Body of pancreas (tissue), 4 donors: ENCODE measurements around the gene RGS13. TPM values are rescaled to one million over a fixed set of nuclear protein-coding genes. Genes with fewer than 3 reads are reported as not detected.
"Not testable (repeated sequence)": the region's sequence is repeated elsewhere in the genome, so short reads cannot be mapped to it uniquely, and the experiment has no call there.

Experiments used
- ATAC-seq: fragments of 150-250 bp; one replicate; pipeline ENCODE4 v1.9.1; 2016
- DNase-seq, 4 donors: peaks; one replicate each; pipeline ENCODE4 v3.0.0-alpha.2; 2019
- H3K27ac ChIP-seq, 4 donors: fragments of 200-600 bp; sonication (generic); 1 replicate in 3 of 4; 2 replicates in 1 of 4; pipeline versions ENCODE4 v1.5.1 to v1.6.1; 2016 to 2019; ENCODE audit warnings: mild to moderate bottlenecking in 1 of 4, mixed read lengths in 1 of 4, moderate library complexity in 1 of 4
- H3K27me3 ChIP-seq, 2 donors: fragments of 200-600 bp; sonication (generic); one replicate each; pipeline ENCODE4 v1.6.0; 2016; ENCODE audit warnings: mild to moderate bottlenecking in 1 of 2
- H3K36me3 ChIP-seq, 2 donors: fragments of 200-600 bp; sonication (generic); replicated peaks in 1 of 2; 2 replicates each; pipeline ENCODE4 v1.5.1; 2016; ENCODE audit warnings: low read depth in 2 of 2; ENCODE audit not compliant: insufficient read depth in 1 of 2
- H3K4me1 ChIP-seq: fragments of 200-600 bp; sonication (generic); one replicate; pipeline ENCODE4 v1.6.0; 2016
- H3K4me3 ChIP-seq, 2 donors: fragments of 200-600 bp; sonication (generic); 1 replicate in 1 of 2; 2 replicates in 1 of 2; pipeline ENCODE4 v1.5.1; 2016 to 2019
- H3K9me3 ChIP-seq, 3 donors: fragments of 200-600 bp; sonication (generic); 1 replicate in 2 of 3; 2 replicates in 1 of 3; pipeline ENCODE4 v1.5.1; 2016
- POLR2A ChIP-seq, 3 donors: fragments of 450-650 bp; IDR thresholded peaks; one replicate each; pipeline ENCODE4 v1.6.1; 2016; ENCODE audit warnings: antibody characterized with exemption in 3 of 3, mild to moderate bottlenecking in 2 of 3
- WGBS, 2 donors: methylation state at CpG; one replicate each; pipeline ENCODE4 v1.1.5; 2017; 5-methylcytosine and 5-hydroxymethylcytosine counted together
- intact Hi-C: fragments of 100-400 bp; cut with DNase I; formaldehyde crosslinking; loops from one replicate; pipeline ENCODE4 v1.15.1; 2023
- total RNA-seq, 2 donors: library from RNA; depleted of rRNA; stranded (reverse); fragments of >200 nt; gene quantifications; one replicate each; pipeline ENCODE4 v1.1.0, GENCODE V29; 2016
- TF ChIP-seq, protein P1 (sequence below), 7 experiments: fragments of 450-650 bp in 4 of 7; fragments of 200-600 bp in 3 of 7; sonication (generic) in 3 of 7; IDR thresholded peaks; one replicate each; pipeline ENCODE4 v1.5.1; 2016 to 2019; ENCODE audit warnings: antibody characterized with exemption in 7 of 7

The RGS13 gene
- total RNA-seq, 2 donors from 2014 or later: 4.9 TPM; not detected in 1

DNA sequence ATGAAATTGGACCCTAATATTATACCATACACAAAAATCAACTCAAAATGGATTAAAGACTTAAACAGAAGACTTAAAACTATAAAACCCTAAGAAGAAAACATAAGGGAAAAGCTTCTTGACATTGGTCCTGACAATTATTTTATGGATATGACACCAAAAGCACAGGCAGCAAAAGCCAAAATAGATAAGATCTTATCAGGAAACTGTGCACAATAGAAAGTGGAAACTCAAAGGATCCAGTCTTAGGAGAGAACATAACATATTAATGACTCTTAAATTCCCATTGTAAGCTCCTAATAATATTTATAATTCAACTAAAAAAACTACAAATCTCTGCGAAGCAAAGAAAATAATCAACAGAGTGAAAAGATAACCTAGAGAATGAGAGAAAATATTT lies 39.8 kb downstream of the RGS13 start:
- TF ChIP-seq, protein P1, sequence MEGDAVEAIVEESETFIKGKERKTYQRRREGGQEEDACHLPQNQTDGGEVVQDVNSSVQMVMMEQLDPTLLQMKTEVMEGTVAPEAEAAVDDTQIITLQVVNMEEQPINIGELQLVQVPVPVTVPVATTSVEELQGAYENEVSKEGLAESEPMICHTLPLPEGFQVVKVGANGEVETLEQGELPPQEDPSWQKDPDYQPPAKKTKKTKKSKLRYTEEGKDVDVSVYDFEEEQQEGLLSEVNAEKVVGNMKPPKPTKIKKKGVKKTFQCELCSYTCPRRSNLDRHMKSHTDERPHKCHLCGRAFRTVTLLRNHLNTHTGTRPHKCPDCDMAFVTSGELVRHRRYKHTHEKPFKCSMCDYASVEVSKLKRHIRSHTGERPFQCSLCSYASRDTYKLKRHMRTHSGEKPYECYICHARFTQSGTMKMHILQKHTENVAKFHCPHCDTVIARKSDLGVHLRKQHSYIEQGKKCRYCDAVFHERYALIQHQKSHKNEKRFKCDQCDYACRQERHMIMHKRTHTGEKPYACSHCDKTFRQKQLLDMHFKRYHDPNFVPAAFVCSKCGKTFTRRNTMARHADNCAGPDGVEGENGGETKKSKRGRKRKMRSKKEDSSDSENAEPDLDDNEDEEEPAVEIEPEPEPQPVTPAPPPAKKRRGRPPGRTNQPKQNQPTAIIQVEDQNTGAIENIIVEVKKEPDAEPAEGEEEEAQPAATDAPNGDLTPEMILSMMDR (IDR thresholded peaks at IDR 0.05): no peak
- TF ChIP-seq POLR2A (IDR thresholded peaks at IDR 0.05): no peak
- H3K27ac ChIP-seq: no peak overlapping the region
- 39 to 59% methylated on average over 1 of the region's 1 CpG for WGBS, 2 donors
- H3K36me3 ChIP-seq: no peaks in the 10 kb centered on the region
- intact Hi-C loops: no loop called here
- H3K4me1 ChIP-seq: no peaks in the 10 kb centered on the region
- DNase-seq (no peak), ATAC-seq (no peak)
- H3K27me3 ChIP-seq: no peaks in the 10 kb centered on the region
- no peak overlapping the region for H3K4me3 ChIP-seq
- H3K9me3 ChIP-seq: no peaks in the 10 kb centered on the region

DNA sequence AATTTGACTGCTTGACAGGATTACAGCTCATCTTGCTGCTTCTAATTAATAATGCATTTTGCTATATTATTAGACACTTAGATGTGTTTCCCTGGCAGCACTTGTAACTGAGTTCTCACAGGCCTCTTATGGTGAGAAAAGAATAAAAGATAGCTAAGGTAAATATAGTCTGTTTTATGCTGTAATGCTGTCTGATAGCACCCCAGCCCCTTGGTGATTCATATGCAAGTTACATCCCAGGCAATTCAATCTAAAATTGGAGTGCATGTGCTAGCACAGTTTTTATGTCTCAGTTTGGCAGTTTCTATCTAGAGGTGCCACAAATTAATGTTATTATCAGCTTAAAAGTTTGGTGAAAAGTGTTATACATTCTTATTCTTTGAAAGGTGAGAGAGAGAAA lies 42.2 kb downstream of the RGS13 start:
- H3K27me3 ChIP-seq: no peaks in the 10 kb centered on the region
- TF ChIP-seq, protein P1 (IDR thresholded peaks at IDR 0.05): no peak
- no peak for TF ChIP-seq POLR2A (IDR thresholded peaks at IDR 0.05)
- no peaks in the 10 kb centered on the region for H3K9me3 ChIP-seq
- intact Hi-C loops: no loop called here
- H3K36me3 ChIP-seq: no peaks in the 10 kb centered on the region
- ATAC-seq (no peak), DNase-seq (no peak)
- H3K27ac ChIP-seq: no peak overlapping the region
- no peak overlapping the region for H3K4me3 ChIP-seq
- no peaks in the 10 kb centered on the region for H3K4me1 ChIP-seq

DNA sequence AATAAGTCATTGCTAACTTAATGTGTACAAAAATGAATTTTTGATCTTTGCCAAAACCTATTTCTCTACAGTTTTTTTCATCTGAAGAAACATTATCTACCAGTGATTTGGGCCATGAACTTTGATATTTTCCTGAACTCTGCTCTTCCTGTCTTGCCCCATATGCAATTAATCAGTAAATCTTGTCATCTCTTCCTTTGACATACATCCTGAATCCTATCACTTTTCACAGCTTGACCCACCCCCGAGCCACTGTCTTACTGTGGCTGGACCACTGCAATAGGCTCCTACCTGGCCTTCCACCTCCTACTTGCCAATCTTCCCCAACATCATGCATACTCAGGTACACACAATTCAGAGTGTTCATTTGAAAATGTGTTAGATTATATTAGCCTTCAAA lies 46.4 kb downstream of the RGS13 start:
- ATAC-seq (no peak), DNase-seq (no peak)
- Histone ChIP-seq H3K4me3 (no peak overlapping the region), H3K27me3 (no peaks in the 10 kb centered on the region), H3K9me3 (no peaks in the 10 kb centered on the region), H3K4me1 (no peaks in the 10 kb centered on the region), H3K36me3 (no peaks in the 10 kb centered on the region), H3K27ac (no peak overlapping the region)
- WGBS, 2 donors: 76% methylated on average over 1 of the region's 1 CpG
- intact Hi-C loops: no loop called here
- no peak for TF ChIP-seq POLR2A (IDR thresholded peaks at IDR 0.05)
- TF ChIP-seq, protein P1 (IDR thresholded peaks at IDR 0.05): no peak

DNA sequence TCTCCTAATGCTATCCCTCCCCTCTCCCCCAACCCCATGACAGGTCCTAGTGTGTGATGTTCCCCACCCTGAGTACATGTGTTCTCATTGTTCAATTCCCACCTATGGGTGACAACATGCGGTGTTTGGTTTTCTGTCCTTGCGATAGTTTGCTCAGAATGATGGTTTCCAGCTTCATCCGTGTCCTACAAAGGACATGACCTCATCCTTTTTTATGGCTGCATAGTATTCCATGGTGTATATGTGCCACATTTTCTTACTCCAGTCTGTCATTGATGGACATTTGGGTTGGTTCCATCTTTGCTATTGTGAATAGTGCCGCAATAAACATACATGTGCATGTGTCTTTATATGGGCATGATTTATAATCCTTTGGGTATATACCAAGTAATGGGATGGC lies 47.1 kb downstream of the RGS13 start:
- H3K9me3 ChIP-seq, intact Hi-C loops, DNase-seq, H3K36me3 ChIP-seq, H3K4me3 ChIP-seq, H3K27ac ChIP-seq, H3K4me1 ChIP-seq, ATAC-seq, H3K27me3 ChIP-seq: not testable (repeated sequence)
- WGBS, 2 donors: 95 to 96% methylated on average over 4 of the region's 4 CpGs

DNA sequence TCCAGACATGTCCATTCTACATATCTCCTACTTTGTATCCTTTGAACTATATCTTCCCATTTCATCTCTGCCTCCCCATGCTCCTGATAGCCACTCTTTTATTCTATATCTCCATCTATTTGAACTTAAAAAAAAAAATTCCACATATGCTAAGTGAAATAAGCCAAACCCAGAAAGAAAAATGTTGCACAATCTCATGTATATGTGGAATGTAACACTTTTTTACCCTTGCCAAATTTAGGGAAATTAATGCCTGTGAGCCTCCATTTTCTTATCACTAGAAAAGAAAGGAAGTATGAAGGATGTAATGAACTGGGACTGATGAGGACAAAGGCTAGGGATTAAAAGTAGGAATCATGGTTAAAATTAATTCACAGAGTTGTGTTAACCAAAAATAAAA lies 53.5 kb downstream of the RGS13 start:
- ATAC-seq (no peak), DNase-seq (no peak)
- Histone ChIP-seq H3K27me3 (no peaks in the 10 kb centered on the region), H3K27ac (no peak overlapping the region), H3K4me3 (no peak overlapping the region), H3K36me3 (no peaks in the 10 kb centered on the region), H3K4me1 (no peaks in the 10 kb centered on the region), H3K9me3 (no peaks in the 10 kb centered on the region)
- no peak for TF ChIP-seq POLR2A (IDR thresholded peaks at IDR 0.05)
- TF ChIP-seq, protein P1 (IDR thresholded peaks at IDR 0.05): no peak
- intact Hi-C loops: no loop called here
